M059J (cell line): Measurements from ENCODE around the gene CLK3. TPM values are rescaled to one million over a fixed set of nuclear protein-coding genes. Genes with fewer than 3 reads are reported as not detected.
A peak's percentile ranks its signal among the peaks of the same experiment; 100 is the strongest.

Experiments
- DNase-seq: peaks from one replicate; pipeline ENCODE4 v3.0.0-alpha.2; 2012; ENCODE audit warnings: low read depth
- total RNA-seq: library from RNA; depleted of rRNA; stranded (reverse); fragments of >200 nt; shearing (Covaris generic); gene quantifications from 2 replicates; pipeline ENCODE4 v1.2.3, GENCODE V29; 2014

The CLK3 gene
- total RNA-seq, 1 experiment from 2014 or later = 60.7 TPM

- no peak for DNase-seq
Measured at GRCh38 chr15:74603026-74603788, 12.4 kb upstream of the CLK3 start.

GRCh38 chr15:74603789-74604705, 11.6 kb upstream of the CLK3 start:
- DNase-seq = no peak

- peak; percentile 28 for DNase-seq
Measured at GRCh38 chr15:74604983-74605794, 10.4 kb upstream of the CLK3 start.

GRCh38 chr15:74605795-74606150, 9.9 kb upstream of the CLK3 start:
- DNase-seq = no peak

- DNase-seq = no peak
Measured at GRCh38 chr15:74608786-74609185, 6.8 kb upstream of the CLK3 start.

GRCh38 chr15:74609938-74610301, 5.7 kb upstream of the CLK3 start:
- DNase-seq = no peak

GRCh38 chr15:74610302-74610951, 5.2 kb upstream of the CLK3 start:
- no peak for DNase-seq

GRCh38 chr15:74611341-74611740, 4.3 kb upstream of the CLK3 start:
- DNase-seq = no peak

- DNase-seq = no peak
Measured at GRCh38 chr15:74611834-74612233, 3.8 kb upstream of the CLK3 start.

- no peak for DNase-seq
Measured at GRCh38 chr15:74612677-74613076, 3.0 kb upstream of the CLK3 start.

- DNase-seq = peak; percentile 63
Measured at GRCh38 chr15:74613089-74613952, 2.3 kb upstream of the CLK3 start.

- DNase-seq = no peak
Measured at GRCh38 chr15:74613953-74614743, 1.5 kb upstream of the CLK3 start.

GRCh38 chr15:74614744-74615507, 710 bp upstream of the CLK3 start:
- peak; percentile 65 for DNase-seq

GRCh38 chr15:74616366-74616939, 817 bp downstream of the CLK3 start:
- peak; percentile 82 for DNase-seq

GRCh38 chr15:74616996-74617395, 1.4 kb downstream of the CLK3 start:
- DNase-seq = no peak

- no peak for DNase-seq
Measured at GRCh38 chr15:74618841-74619596, 3.4 kb downstream of the CLK3 start.

- no peak for DNase-seq
Measured at GRCh38 chr15:74619916-74620635, 4.4 kb downstream of the CLK3 start.
